H9 (cell line): ENCODE data around the gene GPR137B. TPM values are rescaled to one million over a fixed set of nuclear protein-coding genes. Genes with fewer than 3 reads are reported as not detected.
A peak's percentile ranks its signal among the peaks of the same experiment; 100 is the strongest.

Source experiments
- DNase-seq: peaks from one replicate; pipeline ENCODE4 v3.0.0-alpha.2; 2017
- H2AFZ ChIP-seq: one replicate; pipeline ENCODE4 v1.6.1; 2013; ENCODE audit warnings: mild to moderate bottlenecking, low read length, control low read depth, moderate library complexity
- H2AK5ac ChIP-seq: 2 replicates; pipeline ENCODE4 v1.6.1; 2013; ENCODE audit warnings: low read length, control low read depth, mixed read lengths; ENCODE audit not compliant: insufficient read length
- H2BK120ac ChIP-seq: one replicate; pipeline ENCODE4 v1.6.1; 2013; ENCODE audit warnings: low read depth, mild to moderate bottlenecking, low read length, control low read depth, inconsistent platforms; ENCODE audit not compliant: poor library complexity, severe bottlenecking
- H2BK12ac ChIP-seq: 2 replicates; pipeline ENCODE4 v1.6.1; 2013; ENCODE audit warnings: low read length, control low read depth, mixed read lengths, low read depth; ENCODE audit not compliant: insufficient read length
- H2BK15ac ChIP-seq: 2 replicates; pipeline ENCODE4 v1.6.1; 2013; ENCODE audit warnings: low read depth, low read length, control low read depth
- H2BK20ac ChIP-seq: one replicate; pipeline ENCODE4 v1.6.1; 2013; ENCODE audit warnings: low read depth, mild to moderate bottlenecking, low read length, control low read depth, inconsistent platforms; ENCODE audit not compliant: poor library complexity, severe bottlenecking
- H2BK5ac ChIP-seq: 2 replicates; pipeline ENCODE4 v1.6.1; 2013; ENCODE audit warnings: low read length, control low read depth, mixed read lengths; ENCODE audit not compliant: insufficient read length
- H3K14ac ChIP-seq: 2 replicates; pipeline ENCODE4 v1.6.1; 2013; ENCODE audit warnings: low read length, control low read depth; ENCODE audit not compliant: insufficient read depth
- H3K18ac ChIP-seq: 2 replicates; pipeline ENCODE4 v1.6.1; 2013; ENCODE audit warnings: low read depth, mild to moderate bottlenecking, mixed read lengths, low read length, control low read depth; ENCODE audit not compliant: insufficient read length
- H3K23ac ChIP-seq: 2 replicates; pipeline ENCODE4 v1.6.1; 2013; ENCODE audit warnings: low read length, control low read depth, mixed read lengths, low read depth; ENCODE audit not compliant: insufficient read length
- H3K23me2 ChIP-seq: 2 replicates; pipeline ENCODE4 v1.6.1; 2013; ENCODE audit warnings: low read depth, mild to moderate bottlenecking, mixed read lengths, low read length, control low read depth; ENCODE audit not compliant: insufficient read length, poor library complexity, severe bottlenecking
- H3K27ac ChIP-seq: 2 replicates; pipeline ENCODE4 v1.5.1; 2013; ENCODE audit warnings: low read length, control low read depth, mixed read lengths, low read depth; ENCODE audit not compliant: insufficient read length
- H3K27me3 ChIP-seq: 2 replicates; pipeline ENCODE4 v1.6.1; 2013; ENCODE audit warnings: low read length, control low read depth, inconsistent platforms; ENCODE audit not compliant: insufficient read depth
- H3K4ac ChIP-seq: 2 replicates; pipeline ENCODE4 v1.6.1; 2013; ENCODE audit warnings: low read depth, mild to moderate bottlenecking, control low read depth, inconsistent platforms, low read length, moderate library complexity
- H3K4me1 ChIP-seq: 2 replicates; pipeline ENCODE4 v1.6.1; 2013; ENCODE audit warnings: low read length, control low read depth, inconsistent platforms; ENCODE audit not compliant: insufficient read depth
- H3K4me2 ChIP-seq: 2 replicates; pipeline ENCODE4 v1.6.1; 2013; ENCODE audit warnings: low read length, control low read depth, mixed read lengths; ENCODE audit not compliant: insufficient read length, insufficient read depth
- H3K56ac ChIP-seq: 2 replicates; pipeline ENCODE4 v1.6.1; 2013; ENCODE audit warnings: low read depth, mild to moderate bottlenecking, mixed read lengths, low read length, control low read depth; ENCODE audit not compliant: insufficient read length
- H3K79me1 ChIP-seq: 2 replicates; pipeline ENCODE4 v1.6.1; 2013; ENCODE audit warnings: low read depth, mild to moderate bottlenecking, moderate library complexity, low read length, control low read depth, inconsistent platforms; ENCODE audit not compliant: insufficient read depth, poor library complexity, severe bottlenecking
- H3K79me2 ChIP-seq: 2 replicates; pipeline ENCODE4 v1.6.1; 2013; ENCODE audit warnings: low read length, control low read depth, inconsistent platforms; ENCODE audit not compliant: insufficient read depth
- H3K9ac ChIP-seq: 2 replicates; pipeline ENCODE4 v1.6.1; 2013; ENCODE audit warnings: low read length, control low read depth, mixed read lengths; ENCODE audit not compliant: insufficient read length; ENCODE audit errors: extremely low read depth
- H3K9me3 ChIP-seq: one replicate; pipeline ENCODE4 v1.6.1; 2013; ENCODE audit warnings: low read depth, low read length, inconsistent platforms; ENCODE audit not compliant: control insufficient read depth
- H3T11ph ChIP-seq: one replicate; pipeline ENCODE4 v1.6.1; 2013; ENCODE audit warnings: mild to moderate bottlenecking, low read length, control low read depth, inconsistent platforms
- H4K20me1 ChIP-seq: one replicate; pipeline ENCODE4 v1.6.1; 2013; ENCODE audit not compliant: control insufficient read depth, insufficient read length, insufficient read depth
- H4K5ac ChIP-seq: 2 replicates; pipeline ENCODE4 v1.6.1; 2013; ENCODE audit warnings: low read depth, mild to moderate bottlenecking, mixed read lengths, low read length, control low read depth; ENCODE audit not compliant: insufficient read length
- H4K8ac ChIP-seq: replicated peaks from 2 replicates; pipeline ENCODE4 v1.6.1; 2013; ENCODE audit warnings: low read length, control low read depth, mixed read lengths, low read depth; ENCODE audit not compliant: insufficient read length
- H4K91ac ChIP-seq: 2 replicates; pipeline ENCODE4 v1.6.1; 2013; ENCODE audit warnings: low read depth, mild to moderate bottlenecking, moderate library complexity, mixed read lengths, low read length, control low read depth; ENCODE audit not compliant: insufficient read length
- H3K27ac Mint-ChIP-seq, 3 experiments: 2 replicates in 2 of 3; 3 replicates in 1 of 3; pipeline ENCODE4 v1.8.0; 2020 to 2021; ENCODE audit warnings: mixed read lengths in 3 of 3, mild to moderate bottlenecking in 1 of 3, moderate library complexity in 1 of 3
- H3K27me3 Mint-ChIP-seq: 2 replicates; pipeline ENCODE4 v1.8.0; 2021; ENCODE audit warnings: low read depth, mild to moderate bottlenecking, moderate library complexity, mixed read lengths
- H3K36me3 Mint-ChIP-seq, 3 experiments: 2 replicates in 2 of 3; 3 replicates in 1 of 3; pipeline ENCODE4 v1.8.0; 2020 to 2021; ENCODE audit warnings: low read depth in 3 of 3, mixed read lengths in 3 of 3; ENCODE audit not compliant: insufficient read depth in 1 of 3
- H3K4me1 Mint-ChIP-seq, 2 experiments: 2 replicates each; pipeline ENCODE4 v1.8.0; 2020; ENCODE audit warnings: mixed read lengths in 2 of 2
- H3K4me3 Mint-ChIP-seq, 2 experiments: 2 replicates in 1 of 2; 3 replicates in 1 of 2; pipeline ENCODE4 v1.8.0; 2020 to 2021; ENCODE audit warnings: mild to moderate bottlenecking in 2 of 2, mixed read lengths in 2 of 2, moderate library complexity in 1 of 2
- H3K9me3 Mint-ChIP-seq, 2 experiments: 2 replicates in 1 of 2; 3 replicates in 1 of 2; pipeline ENCODE4 v1.8.0; 2020; ENCODE audit warnings: mild to moderate bottlenecking in 2 of 2, mixed read lengths in 2 of 2, moderate library complexity in 1 of 2
- CTCF ChIP-seq: fragments of 200-600 bp; sonication (generic); conservative IDR thresholded peaks from 3 replicates; pipeline ENCODE4 v1.8.0; 2021; ENCODE audit warnings: antibody characterized with exemption, mild to moderate bottlenecking
- WGBS: extraction: QIAGEN DNeasy Blood & Tissue Kit; methylation state at CpG from one replicate; pipeline ENCODE4 v1.1.7; 2013; ENCODE audit warnings: missing lambda C conversion rate, low lambda C conversion rate, mixed read lengths; ENCODE audit not compliant: insufficient read length; ENCODE audit errors: extremely low coverage; 5-methylcytosine and 5-hydroxymethylcytosine counted together
- total RNA-seq: library from RNA; stranded (reverse); gene quantifications from 2 replicates; pipeline ENCODE4 v1.2.1, GENCODE V29; 2021

Gene GPR137B
- total RNA-seq, 1 experiment from 2014 or later: 5.9 TPM

DNA sequence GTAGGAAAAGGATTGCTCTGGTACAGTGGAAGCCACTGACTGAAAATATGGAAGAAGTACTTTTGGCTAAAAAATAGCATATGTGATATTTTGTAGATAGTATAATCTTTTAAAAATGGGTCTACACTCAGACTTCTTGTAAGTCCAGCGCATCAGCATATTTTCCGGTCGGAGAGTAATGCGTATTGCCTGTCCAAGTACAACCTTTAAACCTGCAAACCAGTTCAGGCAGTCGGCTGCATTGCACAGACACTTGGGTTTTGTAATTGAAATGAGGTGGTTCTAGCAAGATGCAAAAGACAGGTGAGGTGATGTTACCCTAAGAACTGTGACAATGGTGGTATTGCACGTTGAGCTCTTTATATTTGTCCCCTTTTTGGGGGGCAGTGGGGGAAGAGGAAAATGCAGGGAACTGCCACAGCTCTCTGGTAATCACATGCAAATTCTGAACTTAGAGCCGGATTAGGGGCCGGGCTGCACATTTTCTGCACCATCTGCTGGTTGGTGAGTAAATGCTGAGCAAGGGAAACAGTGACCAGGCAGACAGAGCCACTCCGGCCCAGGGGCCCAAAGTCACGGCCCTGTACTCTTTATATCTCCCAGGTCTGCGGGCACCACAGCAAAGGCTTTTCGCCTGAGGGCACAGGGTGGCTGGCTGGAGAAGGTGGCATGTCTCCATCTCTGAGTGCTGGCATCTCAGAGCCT is 2.3 kb downstream of the GPR137B start:
- H3K27me3 Mint-ChIP-seq: peaks cover 48% of the 10 kb centered on the region
- Histone ChIP-seq H4K91ac (no peak overlapping the region), H3K56ac (no peak overlapping the region), H3K4me1 (peaks cover 4% of the 10 kb centered on the region; the same call in 1 of the 2 replicates), H3K4me2 (peak overlapping the region; percentile 12), H3K14ac (no peak overlapping the region), H2BK20ac (no peak overlapping the region), H3K23ac (no peak overlapping the region), H2BK15ac (no peak overlapping the region), H4K5ac (no peak overlapping the region), H3K18ac (no peak overlapping the region), H4K8ac (no peak overlapping the region), H3K9me3 (no peaks in the 10 kb centered on the region), H3K4ac (no peak overlapping the region), H4K20me1 (no peaks in the 10 kb centered on the region), H3K79me2 (no peaks in the 10 kb centered on the region; the same call in 1 of the 2 replicates), H3T11ph (no peak overlapping the region), H3K9ac (no peak overlapping the region), H3K23me2 (peaks cover 18% of the 10 kb centered on the region), H3K27ac (no peak overlapping the region), H2AK5ac (no peak overlapping the region), H2BK5ac (no peak overlapping the region), H2BK12ac (no peak overlapping the region), H3K27me3 (peaks cover 20% of the 10 kb centered on the region; the same call in 1 of the 2 replicates), H2AFZ (no peak overlapping the region), H3K79me1 (no peaks in the 10 kb centered on the region), H2BK120ac (no peak overlapping the region)
- H3K9me3 Mint-ChIP-seq: no peaks in the 10 kb centered on the region; a peak in 1 of 5 replicates
- DNase-seq: no peak
- H3K4me3 Mint-ChIP-seq: peak overlapping the region; percentile 38 to 86; a peak in 4 of 5 replicates
- H3K4me1 Mint-ChIP-seq: peaks cover 29 to 39% of the 10 kb centered on the region in 2 experiments
- WGBS: no CpG with 5 or more reads among the region's 12 CpGs
- H3K36me3 Mint-ChIP-seq: peaks cover 0 to 6% (median 0%) of the 10 kb centered on the region in 3 experiments; a peak in 3 of 7 replicates
- no peak for TF ChIP-seq CTCF
- H3K27ac Mint-ChIP-seq: no peak overlapping the region
